Measurements from ENCODE around the gene ESF1. TPM values are rescaled to one million over a fixed set of nuclear protein-coding genes. Genes with fewer than 3 reads are reported as not detected.

Gene ESF1
- total RNA-seq, 1 donor from 2014 or later, result 17.4 TPM

DNA sequence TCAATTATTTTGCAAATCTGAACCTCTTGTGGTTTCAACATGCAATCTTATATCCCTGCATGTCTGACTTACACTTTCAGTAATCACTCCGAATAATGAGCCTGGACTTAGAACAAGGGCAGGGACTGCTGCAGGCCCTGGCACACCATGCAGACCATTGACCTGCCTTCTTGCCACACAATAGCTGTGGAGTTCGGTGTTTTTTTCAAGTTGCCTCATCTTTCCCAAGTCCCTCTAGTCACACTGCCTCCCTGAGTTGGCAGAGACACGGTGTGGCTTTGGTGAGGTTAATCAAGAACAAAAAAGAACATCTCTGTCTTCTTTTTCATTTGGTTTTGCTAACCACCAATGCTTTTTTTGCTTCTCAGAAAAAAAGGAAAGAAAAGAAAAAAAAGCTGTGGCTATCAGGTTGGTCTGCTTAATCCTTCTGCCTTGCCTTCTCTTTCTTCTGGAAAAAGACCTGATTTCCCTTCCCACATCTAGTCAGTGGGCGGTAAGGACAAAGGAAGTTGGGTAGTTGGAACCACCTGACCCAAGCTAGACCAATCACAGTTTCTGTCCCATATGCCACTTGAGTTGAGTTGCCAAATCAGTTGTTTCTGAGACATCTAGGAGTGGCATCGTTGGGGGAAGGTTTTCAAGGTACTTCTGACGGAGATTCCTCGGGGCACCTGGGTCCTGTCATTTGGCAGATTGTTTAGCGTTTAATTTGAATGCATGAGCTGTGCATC, 90.1 kb downstream of the ESF1 start:
- Mint-ChIP-seq H3K9me3 (no peaks in the 10 kb centered on the region), H3K27me3 (ENCODE audit: low read depth) (no peaks in the 10 kb centered on the region), H3K4me3 (no peak overlapping the region), H3K36me3 (no peaks in the 10 kb centered on the region), H3K4me1 (no peaks in the 10 kb centered on the region), H3K27ac (no peak overlapping the region)
- no peak for DNase-seq (ENCODE audit: low spot score in 2 of 2, unreplicated experiment in 2 of 2)
- TF ChIP-seq, protein P1, sequence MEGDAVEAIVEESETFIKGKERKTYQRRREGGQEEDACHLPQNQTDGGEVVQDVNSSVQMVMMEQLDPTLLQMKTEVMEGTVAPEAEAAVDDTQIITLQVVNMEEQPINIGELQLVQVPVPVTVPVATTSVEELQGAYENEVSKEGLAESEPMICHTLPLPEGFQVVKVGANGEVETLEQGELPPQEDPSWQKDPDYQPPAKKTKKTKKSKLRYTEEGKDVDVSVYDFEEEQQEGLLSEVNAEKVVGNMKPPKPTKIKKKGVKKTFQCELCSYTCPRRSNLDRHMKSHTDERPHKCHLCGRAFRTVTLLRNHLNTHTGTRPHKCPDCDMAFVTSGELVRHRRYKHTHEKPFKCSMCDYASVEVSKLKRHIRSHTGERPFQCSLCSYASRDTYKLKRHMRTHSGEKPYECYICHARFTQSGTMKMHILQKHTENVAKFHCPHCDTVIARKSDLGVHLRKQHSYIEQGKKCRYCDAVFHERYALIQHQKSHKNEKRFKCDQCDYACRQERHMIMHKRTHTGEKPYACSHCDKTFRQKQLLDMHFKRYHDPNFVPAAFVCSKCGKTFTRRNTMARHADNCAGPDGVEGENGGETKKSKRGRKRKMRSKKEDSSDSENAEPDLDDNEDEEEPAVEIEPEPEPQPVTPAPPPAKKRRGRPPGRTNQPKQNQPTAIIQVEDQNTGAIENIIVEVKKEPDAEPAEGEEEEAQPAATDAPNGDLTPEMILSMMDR (IDR thresholded peaks at IDR 0.05; ENCODE audit: unreplicated experiment), result no peak

- Mint-ChIP-seq H3K27me3 (ENCODE audit: low read depth) (no peaks in the 10 kb centered on the region), H3K4me1 (no peaks in the 10 kb centered on the region), H3K4me3 (no peak overlapping the region), H3K36me3 (no peaks in the 10 kb centered on the region), H3K9me3 (no peaks in the 10 kb centered on the region), H3K27ac (no peak overlapping the region)
- TF ChIP-seq, protein P1 (IDR thresholded peaks at IDR 0.05; ENCODE audit: unreplicated experiment), result no peak
- DNase-seq (ENCODE audit: low spot score in 2 of 2, unreplicated experiment in 2 of 2), result no peak
These were observed 91.7 kb downstream of the ESF1 start for GRCh38 chr20:13692802-13693736.

DNA sequence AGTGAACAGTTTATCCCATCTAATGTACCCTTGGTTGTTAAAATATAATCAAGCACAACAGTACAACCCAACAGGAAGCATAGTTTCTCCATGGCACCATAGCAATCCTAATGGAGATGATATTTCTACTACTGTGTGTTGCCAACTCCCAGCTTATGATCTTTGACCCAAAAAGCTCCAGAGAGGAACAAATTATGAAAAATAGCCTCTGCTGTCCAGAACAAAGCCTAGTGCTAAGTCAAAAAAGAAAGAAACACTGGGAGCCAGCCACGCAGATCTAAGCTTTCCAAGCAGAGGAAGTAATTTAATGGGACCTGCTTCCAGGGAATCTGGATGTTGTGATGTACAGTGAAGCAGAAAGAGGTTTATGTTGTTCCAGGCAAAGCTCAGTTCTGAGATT, 93.8 kb downstream of the ESF1 start:
- Mint-ChIP-seq H3K27ac (no peak overlapping the region), H3K36me3 (no peaks in the 10 kb centered on the region), H3K27me3 (ENCODE audit: low read depth) (no peaks in the 10 kb centered on the region), H3K4me1 (no peaks in the 10 kb centered on the region), H3K4me3 (no peak overlapping the region), H3K9me3 (no peaks in the 10 kb centered on the region)
- DNase-seq (ENCODE audit: low spot score in 2 of 2, unreplicated experiment in 2 of 2), result no peak
- TF ChIP-seq, protein P1 (IDR thresholded peaks at IDR 0.05; ENCODE audit: unreplicated experiment), result no peak

- no peaks in the 10 kb centered on the region for H3K9me3 Mint-ChIP-seq
These were observed 96.9 kb downstream of the ESF1 start for GRCh38 chr20:13687815-13688214.

GRCh38 chr20:13685623-13686022, 99.1 kb downstream of the ESF1 start:
- Mint-ChIP-seq H3K9me3 (peaks cover 4% of the 10 kb centered on the region), H3K27ac (no peak overlapping the region), H3K4me3 (no peak overlapping the region), H3K27me3 (ENCODE audit: low read depth) (no peaks in the 10 kb centered on the region), H3K4me1 (no peaks in the 10 kb centered on the region), H3K36me3 (no peaks in the 10 kb centered on the region)
- TF ChIP-seq, protein P1 (IDR thresholded peaks at IDR 0.05; ENCODE audit: unreplicated experiment), result no peak
- no peak for DNase-seq (ENCODE audit: low spot score in 2 of 2, unreplicated experiment in 2 of 2)

More at GRCh38 chr20:13687815-13688214, 96.9 kb downstream of the ESF1 start:
- H3K27ac Mint-ChIP-seq, result no peak overlapping the region
- DNase-seq (ENCODE audit: low spot score in 2 of 2, unreplicated experiment in 2 of 2), result no peak
- no peaks in the 10 kb centered on the region for H3K4me1 Mint-ChIP-seq
- no peak overlapping the region for H3K4me3 Mint-ChIP-seq
- no peaks in the 10 kb centered on the region for H3K27me3 Mint-ChIP-seq (ENCODE audit: low read depth)
- TF ChIP-seq, protein P1 (IDR thresholded peaks at IDR 0.05; ENCODE audit: unreplicated experiment), result no peak
- no peaks in the 10 kb centered on the region for H3K36me3 Mint-ChIP-seq
